Right cardiac atrium (tissue), 5 donors: ENCODE measurements around the gene GSK3B. TPM values are rescaled to one million over a fixed set of nuclear protein-coding genes. Genes with fewer than 3 reads are reported as not detected.
"Not testable (repeated sequence)": the region's sequence is repeated elsewhere in the genome, so short reads cannot be mapped to it uniquely, and the experiment has no call there.

Source experiments
- ATAC-seq, 2 donors: fragments of 200-7000 bp; cut with Tn5 transposase; one replicate each; pipeline versions ENCODE4 v1.8.0 to v1.9.1; 2020; ENCODE audit warnings: moderate library complexity in 2 of 2, mild to moderate bottlenecking in 1 of 2
- DNase-seq, 3 donors: peaks; one replicate each; pipeline ENCODE4 v3.0.0-alpha.2; 2020
- H3K27ac ChIP-seq: one replicate; pipeline ENCODE4 v1.5.1; 2013; ENCODE audit warnings: mild to moderate bottlenecking, low read length, control low read depth, moderate library complexity
- H3K27me3 ChIP-seq: one replicate; pipeline ENCODE4 v1.6.1; 2013; ENCODE audit not compliant: control insufficient read depth, insufficient read depth
- H3K4me1 ChIP-seq: one replicate; pipeline ENCODE4 v1.6.1; 2013; ENCODE audit warnings: low read length; ENCODE audit not compliant: control insufficient read depth, insufficient read depth
- H3K4me3 ChIP-seq: one replicate; pipeline ENCODE4 v1.5.1; 2013; ENCODE audit warnings: low read length, control low read depth
- H3K9me3 ChIP-seq: one replicate; pipeline ENCODE4 v1.6.1; 2013; ENCODE audit warnings: low read length; ENCODE audit not compliant: control insufficient read depth
- WGBS: extraction: QIAGEN DNeasy Blood & Tissue Kit; methylation state at CpG from one replicate; pipeline ENCODE4 v1.1.7; 2013; 5-methylcytosine and 5-hydroxymethylcytosine counted together
- intact Hi-C, 4 donors: fragments of 100-400 bp; cut with DNase I; formaldehyde crosslinking; loops; one replicate each; pipeline versions ENCODE4 v1.11.0 to v1.14.0; 2022 to 2023
- polyA plus RNA-seq: library from polyadenylated mRNA; stranded (reverse); fragments of 200-250 nt; gene quantifications from one replicate; pipeline ENCODE4 v1.2.3, GENCODE V29; 2013
- total RNA-seq, 4 donors: library from RNA; stranded (reverse); fragmentation: NEBNext Ultra II Directional; extraction: Animal tissue kit (Norgen Biotek cat#: 25700); gene quantifications; one replicate each; pipeline ENCODE4 v1.2.1, GENCODE V29; 2021
- donor health status: healthy with polysubstance abuse.
- donor health status: DM: no; HTN: yes; CAD: no.
- donor health status: DM: no; HTN: no; CAD: no.
- donor health status: DM: no; HTN: yes; CAD: no; lungs with severe emphysema.
- donor health status: DM: yes; HTN: yes; CAD: no.

Gene GSK3B
- total and polyA plus RNA-seq, 5 donors = 11.4 to 44.6 (median 39.8) TPM

DNA sequence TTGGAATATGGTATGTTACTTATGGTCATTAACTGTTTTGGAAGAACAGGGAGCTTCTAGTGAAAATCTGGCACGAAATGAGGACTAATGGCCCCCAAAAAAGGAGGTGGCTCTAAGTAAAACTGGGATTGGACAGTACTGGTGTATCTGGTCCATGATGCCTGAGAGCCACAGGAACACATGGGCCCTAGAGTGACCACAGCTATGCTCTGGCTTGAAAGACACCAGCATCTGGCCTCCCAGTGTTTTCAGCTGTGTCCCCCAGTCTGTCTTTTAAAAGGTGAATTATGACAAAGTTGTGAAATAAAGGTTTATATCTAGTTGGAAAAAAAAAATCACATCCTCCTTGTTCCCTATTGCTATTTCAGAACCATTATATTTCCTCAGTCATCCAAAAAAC lies 64.5 kb downstream of the GSK3B start:
- DNase-seq = no peak
- no peak for ATAC-seq
- Histone ChIP-seq H3K27ac (no peak overlapping the region), H3K4me1 (peaks cover 9% of the 10 kb centered on the region), H3K27me3 (no peaks in the 10 kb centered on the region), H3K9me3 (no peaks in the 10 kb centered on the region), H3K4me3 (no peak overlapping the region)
- intact Hi-C loops = no loop called here
- 96% methylated on average over 1 of the region's 1 CpG for WGBS

DNA sequence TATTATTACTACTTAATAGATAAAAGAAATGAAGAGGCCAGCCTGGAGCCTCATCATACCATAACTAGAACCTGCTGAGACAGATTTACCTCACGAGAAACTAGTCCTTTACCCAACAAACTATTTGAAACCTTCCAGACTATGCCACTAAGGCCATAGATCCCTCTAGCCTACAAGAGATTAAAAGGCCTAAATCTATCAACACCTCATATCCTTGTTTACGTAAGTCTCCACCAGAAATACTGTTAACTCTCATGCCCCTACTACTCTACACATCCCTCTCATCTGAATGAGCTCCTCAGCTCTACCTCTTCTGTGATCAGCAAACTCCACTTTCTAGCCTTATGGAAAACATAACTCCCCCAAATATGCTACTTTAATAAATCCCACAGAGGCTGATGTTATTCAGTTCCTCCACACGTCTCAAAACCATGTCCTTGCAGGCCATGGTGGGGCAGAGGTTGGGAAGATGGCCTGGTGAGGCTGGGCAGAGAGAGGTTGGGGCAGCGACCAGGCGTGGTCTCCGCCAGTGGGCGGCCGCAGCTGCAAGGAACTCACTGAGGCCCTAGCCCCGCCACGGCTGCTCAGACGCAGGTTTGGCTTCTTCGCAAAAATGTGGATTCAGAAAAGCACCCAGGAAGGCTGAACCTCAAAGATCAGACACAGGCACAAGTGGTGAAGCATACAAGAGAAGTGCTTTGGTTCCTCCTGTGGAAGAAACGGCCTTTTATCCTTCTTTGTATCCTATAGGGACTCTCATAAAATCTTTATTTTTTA lies 65.8 kb downstream of the GSK3B start:
- ATAC-seq (peak in 1 of 2 donors; percentile 31), DNase-seq (no peak)
- peaks cover 9% of the 10 kb centered on the region for H3K4me1 ChIP-seq
- no peaks in the 10 kb centered on the region for H3K27me3 ChIP-seq
- intact Hi-C loops = no loop called here
- no peak overlapping the region for H3K27ac ChIP-seq
- 90% methylated on average over 13 of the region's 13 CpGs for WGBS
- H3K4me3 ChIP-seq = no peak overlapping the region
- no peaks in the 10 kb centered on the region for H3K9me3 ChIP-seq

DNA sequence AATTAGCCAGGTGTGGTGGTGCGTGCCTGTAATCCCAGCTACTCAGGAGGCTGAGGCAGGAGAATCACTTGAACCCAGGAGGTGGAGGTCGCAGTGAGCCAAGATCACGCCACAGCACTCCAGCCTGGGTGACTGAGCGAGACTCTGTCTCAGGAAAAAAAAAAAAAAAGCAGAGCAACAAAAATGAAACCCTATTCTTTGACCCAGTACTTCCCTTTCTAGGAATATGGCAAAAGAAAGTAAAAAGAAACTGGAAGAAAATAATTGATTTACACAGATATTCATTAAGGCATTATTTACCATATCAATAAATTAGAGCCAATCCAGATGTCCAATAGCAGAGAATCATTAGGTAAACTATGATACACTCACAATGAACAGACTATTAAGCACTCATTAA lies 67.0 kb downstream of the GSK3B start:
- 89% methylated on average over 4 of the region's 4 CpGs for WGBS
- H3K27ac ChIP-seq = no peak overlapping the region
- no peak overlapping the region for H3K4me3 ChIP-seq
- intact Hi-C loops = no loop called here
- ATAC-seq (no peak), DNase-seq (no peak)
- no peaks in the 10 kb centered on the region for H3K27me3 ChIP-seq
- no peaks in the 10 kb centered on the region for H3K9me3 ChIP-seq
- H3K4me1 ChIP-seq = peaks cover 9% of the 10 kb centered on the region

DNA sequence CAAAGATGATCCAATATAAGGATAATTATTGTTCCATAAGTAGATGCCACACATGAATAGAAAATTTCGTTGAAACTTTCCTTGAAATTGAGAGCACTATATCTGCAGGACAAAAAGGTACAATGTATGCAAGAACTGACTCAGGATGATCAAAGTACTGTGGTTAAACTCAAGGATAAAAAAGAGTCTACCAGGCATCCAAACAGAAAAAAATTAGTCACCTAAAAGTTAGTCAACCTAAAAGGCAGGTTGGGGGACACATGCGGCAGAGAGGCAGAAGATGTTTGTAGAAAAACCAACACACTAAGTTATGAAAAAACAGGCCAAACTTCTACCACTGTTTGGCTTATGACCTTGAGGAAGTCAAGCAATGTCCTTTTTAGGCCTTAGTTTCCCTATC lies 68.7 kb downstream of the GSK3B start:
- Histone ChIP-seq H3K27ac (no peak overlapping the region), H3K4me1 (peaks cover 6% of the 10 kb centered on the region), H3K9me3 (no peaks in the 10 kb centered on the region), H3K4me3 (no peak overlapping the region), H3K27me3 (no peaks in the 10 kb centered on the region)
- intact Hi-C loops = no loop called here
- WGBS = 94% methylated on average over 2 of the region's 2 CpGs
- no peak for DNase-seq
- no peak for ATAC-seq

DNA sequence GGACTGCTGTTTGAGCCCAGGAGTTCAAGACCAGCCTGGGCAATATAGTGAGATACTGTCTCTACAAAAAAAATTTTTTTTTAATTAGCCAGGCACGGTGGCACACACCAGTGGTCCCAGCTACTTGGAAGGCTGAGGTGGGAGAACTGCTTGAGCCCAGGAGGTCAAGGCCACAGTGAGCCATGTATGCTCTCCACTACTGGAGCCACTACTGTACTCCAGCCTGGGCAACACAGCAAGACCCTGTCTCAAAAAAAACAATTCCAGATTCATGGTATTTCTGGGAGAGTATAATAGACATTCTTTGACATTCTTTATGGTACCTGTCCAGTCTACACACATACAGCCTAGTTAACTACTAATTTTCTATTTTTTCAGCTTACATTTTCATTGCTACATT lies 70.1 kb downstream of the GSK3B start:
- intact Hi-C loops = no loop called here
- Histone ChIP-seq H3K9me3 (no peaks in the 10 kb centered on the region), H3K4me1 (peaks cover 2% of the 10 kb centered on the region), H3K4me3 (no peak overlapping the region), H3K27me3 (no peaks in the 10 kb centered on the region), H3K27ac (no peak overlapping the region)
- ATAC-seq = no peak
- no peak for DNase-seq
- 100% methylated on average over 1 of the region's 1 CpG for WGBS

DNA sequence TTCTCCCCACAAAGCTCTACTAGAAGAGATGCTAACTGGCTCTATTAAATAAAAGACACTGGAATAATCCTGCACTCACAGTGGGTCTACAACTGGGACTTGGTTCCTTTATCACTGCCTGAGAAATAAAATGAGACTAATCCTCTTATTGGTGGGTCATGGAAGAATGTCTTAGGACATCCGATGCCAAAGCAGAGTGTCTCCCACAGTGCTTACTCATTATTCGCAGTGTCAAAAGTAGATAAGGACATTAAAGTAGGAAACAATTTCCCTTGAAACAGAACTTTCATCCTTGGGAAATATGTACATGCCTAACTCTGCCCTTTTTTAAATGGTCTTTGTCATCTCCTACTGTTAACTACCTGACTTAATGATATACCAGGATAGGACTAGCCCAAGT lies 71.5 kb downstream of the GSK3B start:
- DNase-seq (no peak), ATAC-seq (no peak)
- 59% methylated on average over 2 of the region's 2 CpGs for WGBS
- Histone ChIP-seq H3K9me3 (no peaks in the 10 kb centered on the region), H3K4me3 (no peak overlapping the region), H3K4me1 (peaks cover 2% of the 10 kb centered on the region), H3K27me3 (no peaks in the 10 kb centered on the region), H3K27ac (no peak overlapping the region)
- intact Hi-C loops = no loop called here

DNA sequence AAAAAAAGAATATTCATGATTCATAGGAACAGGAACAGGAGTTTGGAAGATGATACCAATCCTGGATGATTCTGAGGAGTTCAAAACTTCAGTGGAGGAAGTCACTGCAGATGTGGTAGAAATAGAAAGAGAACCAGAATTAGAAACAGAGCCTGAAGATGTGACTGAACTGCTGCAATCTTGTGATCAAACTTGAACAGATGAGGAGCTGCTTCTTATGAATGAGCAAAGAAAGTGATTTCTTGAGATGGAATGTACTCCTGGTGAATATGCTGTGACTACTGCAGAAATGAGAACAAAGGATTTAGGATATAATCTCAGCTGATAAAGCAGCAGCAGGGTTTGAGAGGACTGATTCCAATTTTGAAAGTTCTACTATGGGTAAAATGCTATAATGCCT lies 72.7 kb downstream of the GSK3B start:
- no peak for ATAC-seq
- no peak for DNase-seq
- no peak overlapping the region for H3K27ac ChIP-seq
- no peaks in the 10 kb centered on the region for H3K27me3 ChIP-seq
- no peaks in the 10 kb centered on the region for H3K9me3 ChIP-seq
- no peaks in the 10 kb centered on the region for H3K4me1 ChIP-seq
- H3K4me3 ChIP-seq = no peak overlapping the region
- intact Hi-C loops = no loop called here

DNA sequence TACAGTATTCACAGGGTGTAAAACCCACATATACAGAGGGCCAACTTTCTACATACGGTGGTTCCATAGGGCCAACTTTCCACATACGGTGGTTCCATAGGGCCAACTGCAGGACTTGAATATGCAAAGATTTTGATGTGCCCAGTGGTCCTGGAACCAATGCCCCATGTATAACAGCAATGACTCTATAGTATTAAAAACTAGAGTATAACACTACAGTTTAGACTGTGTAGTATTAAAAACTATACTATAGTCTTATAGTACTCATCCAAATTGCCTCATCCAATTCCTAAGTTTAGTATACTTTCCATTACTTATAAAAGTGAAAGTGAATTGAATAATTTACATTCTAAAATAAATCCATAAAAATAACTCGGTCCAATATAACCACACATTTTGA lies 75.9 kb downstream of the GSK3B start:
- no peaks in the 10 kb centered on the region for H3K27me3 ChIP-seq
- no peak overlapping the region for H3K27ac ChIP-seq
- no peaks in the 10 kb centered on the region for H3K9me3 ChIP-seq
- peaks cover 1% of the 10 kb centered on the region for H3K4me1 ChIP-seq
- ATAC-seq (no peak), DNase-seq (no peak)
- no peak overlapping the region for H3K4me3 ChIP-seq
- intact Hi-C loops = no loop called here
- WGBS = 94% methylated on average over 3 of the region's 3 CpGs

DNA sequence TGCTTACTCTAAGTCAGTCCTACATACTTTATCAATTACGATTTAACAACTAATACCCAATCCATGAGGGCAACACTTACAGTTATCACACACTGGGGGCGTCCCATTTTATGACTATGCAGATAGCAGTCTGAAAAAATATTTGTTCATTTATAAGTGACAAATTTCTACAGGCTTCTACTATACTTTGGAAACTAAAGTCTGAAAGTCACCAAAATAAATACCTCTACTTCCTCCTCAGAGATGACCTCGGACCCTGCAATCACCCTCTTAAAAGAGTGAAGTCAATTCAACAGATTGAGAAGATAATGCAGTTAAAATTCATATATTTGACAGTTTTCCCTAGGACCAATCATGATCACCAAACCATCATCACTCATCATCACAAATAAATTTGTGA lies 76.6 kb downstream of the GSK3B start:
- DNase-seq (no peak), ATAC-seq (no peak)
- Histone ChIP-seq H3K4me3 (no peak overlapping the region), H3K27me3 (no peaks in the 10 kb centered on the region), H3K4me1 (peaks cover 1% of the 10 kb centered on the region), H3K27ac (no peak overlapping the region), H3K9me3 (no peaks in the 10 kb centered on the region)
- WGBS = 74% methylated on average over 3 of the region's 3 CpGs
- intact Hi-C loops = no loop called here

DNA sequence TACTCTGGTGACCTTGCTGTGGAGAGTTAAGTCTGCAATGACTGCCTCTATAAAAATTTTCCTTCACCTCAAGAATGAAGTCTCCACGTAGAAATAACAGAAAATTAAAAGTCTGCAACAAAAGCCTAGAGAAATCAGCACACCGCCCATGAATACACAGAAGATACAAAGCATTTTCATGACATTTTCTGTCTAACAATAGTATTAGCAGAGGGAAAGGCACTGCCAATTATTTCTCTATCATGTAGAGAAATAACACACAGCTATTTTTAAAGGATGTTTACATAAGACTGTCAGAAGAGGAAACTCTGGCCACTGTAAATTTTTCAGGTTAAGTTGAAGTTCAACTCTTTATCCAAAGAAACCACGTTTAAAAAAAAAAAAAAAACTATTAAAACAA lies 80.8 kb downstream of the GSK3B start:
- peak in 1 of 2 donors; percentile 36 for ATAC-seq

DNA sequence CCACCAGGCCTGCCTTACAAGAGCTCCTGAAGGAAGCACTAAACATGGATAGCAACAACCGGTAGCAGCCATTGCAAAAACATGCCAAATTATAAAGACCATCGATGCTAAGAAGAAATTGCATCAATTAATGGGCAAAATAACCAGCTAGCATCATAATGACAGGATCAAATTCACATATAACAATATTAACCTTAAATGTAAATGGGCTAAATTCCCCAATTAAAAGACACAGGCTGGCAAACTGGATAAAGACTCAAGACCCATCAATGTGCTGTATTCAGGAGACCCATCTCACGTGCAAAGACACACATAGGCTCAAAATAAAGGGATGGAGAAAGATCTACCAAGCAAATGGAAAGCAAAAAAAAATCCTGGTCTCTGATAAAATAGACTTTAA lies 88.5 kb downstream of the GSK3B start:
- H3K4me1 ChIP-seq, ATAC-seq, DNase-seq, H3K27ac ChIP-seq, intact Hi-C loops, H3K9me3 ChIP-seq, H3K4me3 ChIP-seq, H3K27me3 ChIP-seq: not testable (repeated sequence)
- WGBS = 97% methylated on average over 3 of the region's 3 CpGs

More for the DNA sequence above, 80.8 kb downstream of the GSK3B start:
- H3K27ac ChIP-seq = no peak overlapping the region
- 21% methylated on average over 3 of the region's 3 CpGs for WGBS
- H3K4me3 ChIP-seq = no peak overlapping the region
- intact Hi-C loops = no loop called here
- H3K9me3 ChIP-seq = no peaks in the 10 kb centered on the region
- H3K4me1 ChIP-seq = peaks cover 1% of the 10 kb centered on the region
- no peaks in the 10 kb centered on the region for H3K27me3 ChIP-seq
- DNase-seq = no peak

DNA sequence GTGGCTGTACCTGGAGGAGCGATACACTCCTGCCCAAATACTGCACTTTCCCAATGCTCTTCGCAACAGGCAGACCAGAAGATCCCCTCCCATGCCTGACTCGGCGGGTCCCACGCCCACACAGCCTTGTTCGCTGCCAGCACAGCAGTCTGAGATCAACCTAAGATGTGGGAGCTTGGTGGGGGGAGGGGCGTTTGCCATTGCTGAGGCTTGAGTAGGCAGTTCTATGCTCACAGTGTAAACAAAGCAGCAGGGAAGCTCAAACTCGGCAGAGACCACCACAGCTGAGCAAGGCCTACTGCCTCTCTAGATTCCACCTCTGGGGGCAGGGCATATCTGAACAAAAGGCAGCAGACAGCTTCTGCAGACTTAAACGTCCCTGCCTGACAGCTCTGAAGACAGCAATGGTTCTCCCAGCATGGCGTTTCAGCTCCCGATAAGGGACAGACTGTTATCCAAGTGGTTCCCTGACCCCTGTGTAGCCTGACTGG lies 90.2 kb downstream of the GSK3B start:
- 68% methylated on average over 11 of the region's 11 CpGs for WGBS
- H3K27me3 ChIP-seq, H3K4me1 ChIP-seq, H3K9me3 ChIP-seq, H3K27ac ChIP-seq, H3K4me3 ChIP-seq, ATAC-seq, intact Hi-C loops: not testable (repeated sequence)
- DNase-seq = peak in 2 of 3 donors; percentile 44 to 56
